MM.1S (cell line): Measurements from ENCODE around the gene COL20A1.

ENCODE experiments used
- CTCF ChIP-seq: fragments of 300-600 bp; sonication (generic); IDR thresholded peaks from 2 replicates; pipeline ENCODE4 v1.5.1; 2016; ENCODE audit warnings: antibody characterized with exemption, low read length, mixed read lengths
- EZH2 ChIP-seq: fragments of 300-600 bp; sonication (generic); optimal IDR thresholded peaks from 2 replicates; pipeline ENCODE3; 2017; ENCODE audit warnings: low read depth, mild to moderate bottlenecking, antibody characterized with exemption, low read length, mixed read lengths
- EZH2phosphoT487 ChIP-seq: fragments of 300-600 bp; sonication (generic); IDR thresholded peaks from 2 replicates; pipeline ENCODE4 v1.6.1; 2018; ENCODE audit warnings: antibody characterized with exemption, low read length

GRCh38 chr20:63360850-63361518 is 68.0 kb downstream of the COL20A1 start, which contains the start of gene CHRNA4:
- TF ChIP-seq CTCF (no peak), EZH2 (no peak), EZH2phosphoT487 (no peak)
